HepG2 (cell line): ENCODE results near the gene SNRPD3. TPM values are rescaled to one million over a fixed set of nuclear protein-coding genes. Genes with fewer than 3 reads are reported as not detected.
A peak's percentile ranks its signal among the peaks of the same experiment; 100 is the strongest.

Experiments
- GMEB1 ChIP-seq: sonication (generic); formaldehyde crosslinking; IDR thresholded peaks from 2 replicates; pipeline ENCODE4 v1.5.1; 2020; ENCODE audit warnings: missing genetic modification reagents, mild to moderate bottlenecking, borderline replicate concordance
- HIVEP1 ChIP-seq: sonication (generic); formaldehyde crosslinking; IDR thresholded peaks from 2 replicates; pipeline ENCODE4 v1.4.0; 2020; ENCODE audit warnings: mild to moderate bottlenecking, missing genetic modification reagents
- HNF4G ChIP-seq, 2 experiments: sonication (generic) in 1 of 2; formaldehyde crosslinking in 1 of 2; IDR thresholded peaks; 2 replicates each; pipeline versions ENCODE4 v1.4.0 to v1.6.1; 2011 to 2020; ENCODE audit warnings: borderline replicate concordance in 2 of 2, low read depth in 2 of 2, mild to moderate bottlenecking in 2 of 2, low read length in 1 of 2, missing genetic modification reagents in 1 of 2, moderate library complexity in 1 of 2
- NCOA1 ChIP-seq: sonication (generic); formaldehyde crosslinking; IDR thresholded peaks from 2 replicates; pipeline ENCODE4 v1.9.0; 2021; ENCODE audit warnings: missing genetic modification reagents
- NFE2L2 ChIP-seq: fragments of 150-350 bp; IDR thresholded peaks from 2 replicates; pipeline ENCODE4 v1.6.1; 2014; ENCODE audit warnings: low read length
- NPAS2 ChIP-seq: sonication (generic); formaldehyde crosslinking; IDR thresholded peaks from 2 replicates; pipeline ENCODE4 v1.8.0; 2022; ENCODE audit warnings: mild to moderate bottlenecking, missing genetic modification reagents, borderline replicate concordance
- POLR2AphosphoS2 ChIP-seq: IDR thresholded peaks from 2 replicates; pipeline ENCODE4 v1.6.1; 2011; ENCODE audit warnings: low read depth, low read length, improper control_type of control experiment
- SRY ChIP-seq: sonication (generic); formaldehyde crosslinking; IDR thresholded peaks from 2 replicates; pipeline ENCODE4 v1.8.0; 2022; ENCODE audit warnings: mild to moderate bottlenecking, missing genetic modification reagents
- XRCC5 ChIP-seq: fragments of 200-400 bp; formaldehyde crosslinking; optimal IDR thresholded peaks from 2 replicates; pipeline ENCODE3; 2017; ENCODE audit warnings: mild to moderate bottlenecking, low read length
- YEATS4 ChIP-seq: sonication (generic); formaldehyde crosslinking; IDR thresholded peaks from 2 replicates; pipeline ENCODE4 v1.4.0; 2020; ENCODE audit warnings: missing genetic modification reagents, borderline replicate concordance
- ZFP36L2 ChIP-seq: sonication (generic); formaldehyde crosslinking; IDR thresholded peaks from 2 replicates; pipeline ENCODE4 v1.4.0; 2020; ENCODE audit warnings: missing genetic modification reagents
- ZMAT5 ChIP-seq: sonication (generic); formaldehyde crosslinking; IDR thresholded peaks from 2 replicates; pipeline ENCODE4 v1.5.0; 2020; ENCODE audit warnings: mild to moderate bottlenecking, low read depth, missing genetic modification reagents, borderline replicate concordance
- ZMYM4 ChIP-seq: sonication (generic); formaldehyde crosslinking; IDR thresholded peaks from 2 replicates; pipeline ENCODE4 v1.8.1; 2023; ENCODE audit warnings: mild to moderate bottlenecking, missing genetic modification reagents
- ZNF275 ChIP-seq: sonication (generic); formaldehyde crosslinking; IDR thresholded peaks from 2 replicates; pipeline ENCODE4 v1.8.0; 2022; ENCODE audit warnings: missing genetic modification reagents, mild to moderate bottlenecking, inconsistent platforms, borderline replicate concordance
- ZNF3 ChIP-seq: IDR thresholded peaks from 2 replicates; pipeline ENCODE4 v1.7.0; 2017; ENCODE audit warnings: inconsistent platforms
- ZNF350 ChIP-seq: sonication (generic); formaldehyde crosslinking; IDR thresholded peaks from 2 replicates; pipeline ENCODE4 v1.4.0; 2020; ENCODE audit warnings: mild to moderate bottlenecking, low read depth, missing genetic modification reagents, borderline replicate concordance
- ZNF552 ChIP-seq: sonication (generic); formaldehyde crosslinking; IDR thresholded peaks from 2 replicates; pipeline ENCODE4 v1.9.0; 2022; ENCODE audit warnings: missing genetic modification reagents, mild to moderate bottlenecking, borderline replicate concordance
- ZNF589 ChIP-seq: sonication (generic); formaldehyde crosslinking; conservative IDR thresholded peaks from 2 replicates; pipeline ENCODE4 v1.8.0; 2022; ENCODE audit warnings: mild to moderate bottlenecking, moderate library complexity, missing genetic modification reagents
- ZNF781 ChIP-seq: sonication (generic); formaldehyde crosslinking; IDR thresholded peaks from 2 replicates; pipeline ENCODE4 v1.5.1; 2020; ENCODE audit warnings: borderline replicate concordance, mild to moderate bottlenecking, missing genetic modification reagents; ENCODE audit errors: not compliant biosample characterization
- ZNF891 ChIP-seq: sonication (generic); formaldehyde crosslinking; IDR thresholded peaks from 2 replicates; pipeline ENCODE4 v1.5.0; 2020; ENCODE audit warnings: mild to moderate bottlenecking, missing genetic modification reagents
- polyA plus RNA-seq, 8 experiments: library from polyadenylated mRNA; depleted of rRNA in 3 of 8; stranded (reverse) in 7 of 8; unstranded in 1 of 8; fragments of >200 nt; fragmentation: Illumina TruSeq in 4 of 8; extraction: Trizol in 4 of 8; gene quantifications; 2 replicates each; pipeline versions ENCODE4 v1.2.1 to v1.2.3, GENCODE V29; 2011 to 2016; ENCODE audit warnings: low read depth in 4 of 8, missing spikeins in 1 of 8, mixed read lengths in 1 of 8; ENCODE audit not compliant: insufficient read depth in 1 of 8
- total RNA-seq, 5 experiments: library from RNA; depleted of rRNA; stranded (reverse); fragments of >200 nt; fragmentation: Illumina TruSeq; extraction: Trizol; gene quantifications; 2 replicates each; pipeline ENCODE4 v1.2.3, GENCODE V29; 2016; ENCODE audit warnings: low read depth in 1 of 5
- TF ChIP-seq, protein P1 (sequence below): sonication (generic); formaldehyde crosslinking; IDR thresholded peaks from 2 replicates; pipeline ENCODE4 v1.8.1; 2022; ENCODE audit warnings: mild to moderate bottlenecking, missing genetic modification reagents
- TF ChIP-seq, protein P2 (sequence below): sonication (generic); formaldehyde crosslinking; IDR thresholded peaks from 2 replicates; pipeline ENCODE4 v1.4.0; 2020; ENCODE audit warnings: missing genetic modification reagents
- TF ChIP-seq, protein P3 (sequence below), 2 experiments: sonication (generic) in 1 of 2; formaldehyde crosslinking in 1 of 2; IDR thresholded peaks; 2 replicates each; pipeline versions ENCODE4 v1.4.0 to v1.6.1; 2018 to 2020; ENCODE audit warnings: missing genetic modification reagents in 2 of 2, borderline replicate concordance in 1 of 2, low read depth in 1 of 2, mild to moderate bottlenecking in 1 of 2, missing biosample characterization in 1 of 2

The SNRPD3 gene
- total and polyA plus RNA-seq, 2 of the 13 experiments (the other 11 are each of a cell fraction or from before 2014, with no cell fraction given) = 110 to 209 TPM

DNA sequence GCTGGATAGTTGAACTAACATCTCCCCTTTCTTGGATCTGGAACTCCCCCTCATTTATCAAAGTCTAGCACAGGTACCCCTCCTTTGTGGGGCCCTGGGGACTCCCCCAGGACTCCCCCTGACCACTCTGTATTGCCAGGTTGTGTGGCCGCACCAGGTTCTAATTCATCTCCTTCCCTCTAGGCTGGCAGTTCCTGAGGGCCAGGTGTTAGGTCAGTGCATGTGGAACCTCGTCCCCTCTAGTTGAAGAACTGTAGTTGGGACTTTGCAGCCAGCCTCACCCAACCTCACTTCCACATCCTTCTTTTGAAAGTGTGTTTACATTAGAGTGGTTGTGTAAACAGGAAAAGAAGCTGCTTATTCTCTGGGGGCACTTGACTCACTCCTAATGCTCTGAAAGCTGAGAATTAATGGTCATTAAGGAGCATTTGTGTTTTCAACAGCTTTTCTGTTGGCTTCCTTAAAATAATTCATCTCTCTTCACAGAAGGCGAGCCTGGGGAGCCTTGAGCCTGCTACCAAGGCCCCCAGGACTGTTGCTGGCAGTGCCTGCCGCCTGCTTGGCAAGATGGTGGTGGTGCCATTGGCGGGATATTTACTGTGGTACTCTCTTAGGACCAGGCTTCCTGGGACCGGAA, 48.9 kb upstream of the SNRPD3 start (continued):
- TF ChIP-seq, protein P1, sequence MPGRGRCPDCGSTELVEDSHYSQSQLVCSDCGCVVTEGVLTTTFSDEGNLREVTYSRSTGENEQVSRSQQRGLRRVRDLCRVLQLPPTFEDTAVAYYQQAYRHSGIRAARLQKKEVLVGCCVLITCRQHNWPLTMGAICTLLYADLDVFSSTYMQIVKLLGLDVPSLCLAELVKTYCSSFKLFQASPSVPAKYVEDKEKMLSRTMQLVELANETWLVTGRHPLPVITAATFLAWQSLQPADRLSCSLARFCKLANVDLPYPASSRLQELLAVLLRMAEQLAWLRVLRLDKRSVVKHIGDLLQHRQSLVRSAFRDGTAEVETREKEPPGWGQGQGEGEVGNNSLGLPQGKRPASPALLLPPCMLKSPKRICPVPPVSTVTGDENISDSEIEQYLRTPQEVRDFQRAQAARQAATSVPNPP (CRISPR knock-in tag) = no peak
- TF ChIP-seq, protein P2, sequence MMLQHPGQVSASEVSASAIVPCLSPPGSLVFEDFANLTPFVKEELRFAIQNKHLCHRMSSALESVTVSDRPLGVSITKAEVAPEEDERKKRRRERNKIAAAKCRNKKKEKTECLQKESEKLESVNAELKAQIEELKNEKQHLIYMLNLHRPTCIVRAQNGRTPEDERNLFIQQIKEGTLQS = no peak
- TF ChIP-seq XRCC5 = no peak
- no peak; the same call in 1 of the 2 replicates for TF ChIP-seq NCOA1 (CRISPR knock-in tag)
- TF ChIP-seq HNF4G (IDR thresholded peaks at IDR 0.05; ENCODE audit: borderline replicate concordance, low read depth, low read length) = no peak
- TF ChIP-seq HNF4G (CRISPR knock-in tag; IDR thresholded peaks at IDR 0.05; ENCODE audit: borderline replicate concordance, low read depth) = no peak
- peak; percentile 33; the same call in 1 of the 2 replicates for TF ChIP-seq ZMYM4
- TF ChIP-seq YEATS4 (CRISPR knock-in tag) = no peak; the same call in 1 of the 2 replicates
- no peak for TF ChIP-seq ZNF275 (CRISPR knock-in tag)
- TF ChIP-seq NFE2L2 = no peak
- no peak for TF ChIP-seq SRY (CRISPR knock-in tag)
- no peak for TF ChIP-seq ZNF3 (CRISPR knock-in tag)
- no peak for TF ChIP-seq ZNF781 (CRISPR knock-in tag)
- TF ChIP-seq ZNF891 (CRISPR knock-in tag) = no peak
- TF ChIP-seq ZNF589 (CRISPR knock-in tag) = no peak
- no peak for TF ChIP-seq POLR2AphosphoS2
- TF ChIP-seq ZFP36L2 (CRISPR knock-in tag) = no peak
- TF ChIP-seq ZMAT5 = no peak
- 0 out of 2 replicates have a peak, but pooled peaks have one; percentile 9 for TF ChIP-seq ZNF552 (CRISPR knock-in tag)
- no peak for TF ChIP-seq HIVEP1 (CRISPR knock-in tag)
- TF ChIP-seq ZNF350 (CRISPR knock-in tag) = peak; percentile 13; the same call in 1 of the 2 replicates
- no peak for TF ChIP-seq GMEB1
- TF ChIP-seq, protein P3, sequence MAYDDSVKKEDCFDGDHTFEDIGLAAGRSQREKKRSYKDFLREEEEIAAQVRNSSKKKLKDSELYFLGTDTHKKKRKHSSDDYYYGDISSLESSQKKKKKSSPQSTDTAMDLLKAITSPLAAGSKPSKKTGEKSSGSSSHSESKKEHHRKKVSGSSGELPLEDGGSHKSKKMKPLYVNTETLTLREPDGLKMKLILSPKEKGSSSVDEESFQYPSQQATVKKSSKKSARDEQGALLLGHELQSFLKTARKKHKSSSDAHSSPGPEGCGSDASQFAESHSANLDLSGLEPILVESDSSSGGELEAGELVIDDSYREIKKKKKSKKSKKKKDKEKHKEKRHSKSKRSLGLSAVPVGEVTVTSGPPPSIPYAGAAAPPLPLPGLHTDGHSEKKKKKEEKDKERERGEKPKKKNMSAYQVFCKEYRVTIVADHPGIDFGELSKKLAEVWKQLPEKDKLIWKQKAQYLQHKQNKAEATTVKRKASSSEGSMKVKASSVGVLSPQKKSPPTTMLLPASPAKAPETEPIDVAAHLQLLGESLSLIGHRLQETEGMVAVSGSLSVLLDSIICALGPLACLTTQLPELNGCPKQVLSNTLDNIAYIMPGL (CRISPR knock-in tag; IDR thresholded peaks at IDR 0.05; ENCODE audit: borderline replicate concordance in 1 of 2, low read depth in 1 of 2) = no peak
- no peak for TF ChIP-seq NPAS2 (CRISPR knock-in tag)
